Activated T-cell treated with anti-CD3 and anti-CD28 coated beads for 1 hour (primary cell): Measurements from ENCODE around the gene CACTIN.
A peak's percentile ranks its signal among the peaks of the same experiment; 100 is the strongest.

Source experiments
- DNase-seq: peaks from one replicate; pipeline ENCODE4 v3.0.0-alpha.2; 2020; ENCODE audit warnings: low read depth

Gene CACTIN

GRCh38 chr19:3609779-3610719 lies 16.5 kb downstream of the CACTIN start:
- no peak for DNase-seq

- no peak for DNase-seq
Measured at GRCh38 chr19:3608750-3609322, 17.8 kb downstream of the CACTIN start.

- DNase-seq: no peak
Measured at GRCh38 chr19:3608079-3608641, 18.4 kb downstream of the CACTIN start.

GRCh38 chr19:3607303-3608078 lies 19.1 kb downstream of the CACTIN start:
- DNase-seq: no peak

- DNase-seq: peak; percentile 42
Measured at GRCh38 chr19:3606690-3607289, 19.8 kb downstream of the CACTIN start, which contains the start of gene TBXA2R. TBXA2R (minus strand) TSS chr19:3606875; CDS start chr19:3600634, 6,241 bp downstream.

GRCh38 chr19:3606174-3606689 lies 20.4 kb downstream of the CACTIN start:
- no peak for DNase-seq

GRCh38 chr19:3605770-3606169 lies 20.8 kb downstream of the CACTIN start:
- DNase-seq: no peak

GRCh38 chr19:3605361-3605760 lies 21.2 kb downstream of the CACTIN start:
- DNase-seq: no peak

GRCh38 chr19:3604987-3605343 lies 21.6 kb downstream of the CACTIN start:
- no peak for DNase-seq

- DNase-seq: no peak
Measured at GRCh38 chr19:3604227-3604986, 22.2 kb downstream of the CACTIN start.

GRCh38 chr19:3603121-3603811 lies 23.3 kb downstream of the CACTIN start:
- no peak for DNase-seq

GRCh38 chr19:3601021-3601420 lies 25.6 kb downstream of the CACTIN start:
- no peak for DNase-seq

GRCh38 chr19:3599776-3600187 lies 26.8 kb downstream of the CACTIN start:
- no peak for DNase-seq

- DNase-seq: no peak
Measured at GRCh38 chr19:3595521-3596061, 31.0 kb downstream of the CACTIN start.

- no peak for DNase-seq
Measured at GRCh38 chr19:3593156-3593555, 33.4 kb downstream of the CACTIN start.

- no peak for DNase-seq
Measured at GRCh38 chr19:3591876-3592613, 34.5 kb downstream of the CACTIN start.

GRCh38 chr19:3590991-3591659 lies 35.5 kb downstream of the CACTIN start:
- no peak for DNase-seq

- no peak for DNase-seq
Measured at GRCh38 chr19:3589949-3590348, 36.6 kb downstream of the CACTIN start.

- no peak for DNase-seq
Measured at GRCh38 chr19:3589439-3589838, 37.2 kb downstream of the CACTIN start.
